HUES6 (cell line): Measurements from ENCODE around the gene GRIN2D.

ENCODE experiments used
- H3K27ac ChIP-seq: 2 replicates; pipeline ENCODE4 v1.7.0; 2013; ENCODE audit warnings: low read depth, mild to moderate bottlenecking, low read length, inconsistent platforms
- H3K27me3 ChIP-seq: 2 replicates; pipeline ENCODE4 v1.6.1; 2013; ENCODE audit warnings: low read length; ENCODE audit not compliant: control insufficient read depth, insufficient read depth
- H3K36me3 ChIP-seq: 2 replicates; pipeline ENCODE4 v1.6.1; 2013; ENCODE audit warnings: low read length; ENCODE audit not compliant: control insufficient read depth, insufficient read depth
- H3K4me1 ChIP-seq: 2 replicates; pipeline ENCODE4 v1.6.1; 2013; ENCODE audit warnings: low read length; ENCODE audit not compliant: control insufficient read depth, insufficient read depth
- H3K4me3 ChIP-seq: 2 replicates; pipeline ENCODE4 v1.5.1; 2013; ENCODE audit warnings: low read depth, low read length
- H3K9ac ChIP-seq: one replicate; pipeline ENCODE4 v1.6.1; 2013; ENCODE audit warnings: mild to moderate bottlenecking, low read length
- H3K9me3 ChIP-seq: 2 replicates; pipeline ENCODE4 v1.6.1; 2013; ENCODE audit warnings: low read depth, low read length; ENCODE audit not compliant: control insufficient read depth, insufficient read depth

GRIN2D gene

DNA sequence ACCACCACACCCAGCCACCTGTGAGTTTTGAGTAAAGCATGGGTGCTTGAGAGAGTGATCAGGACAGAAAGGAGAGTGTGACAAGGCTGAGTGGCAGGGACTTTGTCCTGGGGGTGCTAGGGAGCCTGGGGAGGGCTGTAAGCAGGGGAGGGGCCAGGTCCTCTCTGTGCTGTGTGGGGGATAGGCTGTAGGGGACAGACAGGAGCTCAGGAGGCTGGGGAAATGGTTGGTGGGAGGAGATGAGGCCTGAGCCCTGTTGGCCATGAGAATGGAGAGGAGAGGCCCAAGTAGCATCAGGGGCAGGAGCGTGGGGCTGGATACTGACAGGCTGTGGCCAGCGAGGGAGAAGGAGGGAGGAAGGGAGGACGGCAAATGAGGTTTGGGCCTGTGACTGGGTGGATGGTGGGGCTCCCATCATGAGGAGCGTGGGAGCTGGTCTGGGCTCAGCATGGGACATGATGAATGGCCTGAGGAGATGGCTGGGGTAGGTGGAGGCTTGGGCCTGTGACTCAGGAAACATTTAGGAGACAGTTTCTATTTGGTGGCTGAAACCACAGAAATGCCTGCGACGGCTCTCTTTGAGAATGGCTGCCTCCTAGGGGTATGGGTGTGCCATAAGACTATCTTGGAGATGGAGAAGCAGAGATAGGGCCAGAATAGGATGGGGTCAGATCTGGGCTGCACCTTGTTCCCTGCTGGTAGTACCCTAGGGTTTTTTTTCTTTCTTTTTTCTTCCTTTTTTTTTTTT, 25.0 kb downstream of the GRIN2D start:
- H3K4me3 ChIP-seq, result no peak overlapping the region
- H3K4me1 ChIP-seq, result peaks cover 19% of the 10 kb centered on the region
- no peak overlapping the region for H3K27ac ChIP-seq
- H3K36me3 ChIP-seq, result peaks cover 24% of the 10 kb centered on the region
- H3K27me3 ChIP-seq, result no peaks in the 10 kb centered on the region
- no peak overlapping the region for H3K9ac ChIP-seq
- H3K9me3 ChIP-seq, result no peaks in the 10 kb centered on the region

DNA sequence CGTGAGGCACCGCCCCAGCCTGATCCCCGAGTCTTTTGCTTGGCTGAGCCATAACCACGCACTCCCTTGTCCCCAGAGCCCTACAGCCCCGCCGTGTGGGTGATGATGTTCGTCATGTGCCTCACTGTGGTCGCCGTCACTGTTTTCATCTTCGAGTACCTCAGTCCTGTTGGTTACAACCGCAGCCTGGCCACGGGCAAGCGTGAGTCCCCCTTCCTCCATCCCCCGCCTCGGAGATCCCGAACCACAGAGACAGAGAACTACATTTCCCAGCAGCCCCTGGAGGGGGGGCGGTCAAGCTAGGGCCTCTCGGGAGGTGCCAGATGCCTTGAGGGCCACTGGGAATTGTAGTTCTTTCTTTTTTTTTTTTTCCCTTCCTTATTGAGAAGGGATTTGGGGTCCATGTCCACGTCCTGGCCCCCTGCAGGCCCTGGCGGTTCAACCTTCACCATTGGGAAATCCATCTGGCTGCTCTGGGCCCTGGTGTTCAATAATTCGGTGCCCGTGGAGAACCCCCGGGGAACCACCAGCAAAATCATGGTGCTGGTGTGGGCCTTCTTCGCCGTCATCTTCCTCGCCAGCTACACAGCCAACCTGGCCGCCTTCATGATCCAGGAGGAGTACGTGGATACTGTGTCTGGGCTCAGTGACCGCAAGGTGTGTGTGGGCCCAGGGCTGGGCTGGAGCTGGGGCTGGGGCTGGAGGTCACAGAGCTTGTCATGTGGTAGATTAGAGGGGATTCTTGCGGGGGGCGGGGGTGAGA, 25.9 kb downstream of the GRIN2D start:
- H3K9me3 ChIP-seq, result no peaks in the 10 kb centered on the region
- no peak overlapping the region for H3K9ac ChIP-seq
- peaks cover 11% of the 10 kb centered on the region for H3K4me1 ChIP-seq
- H3K27me3 ChIP-seq, result no peaks in the 10 kb centered on the region
- no peak overlapping the region for H3K27ac ChIP-seq
- H3K36me3 ChIP-seq, result peaks cover 27% of the 10 kb centered on the region
- H3K4me3 ChIP-seq, result no peak overlapping the region

DNA sequence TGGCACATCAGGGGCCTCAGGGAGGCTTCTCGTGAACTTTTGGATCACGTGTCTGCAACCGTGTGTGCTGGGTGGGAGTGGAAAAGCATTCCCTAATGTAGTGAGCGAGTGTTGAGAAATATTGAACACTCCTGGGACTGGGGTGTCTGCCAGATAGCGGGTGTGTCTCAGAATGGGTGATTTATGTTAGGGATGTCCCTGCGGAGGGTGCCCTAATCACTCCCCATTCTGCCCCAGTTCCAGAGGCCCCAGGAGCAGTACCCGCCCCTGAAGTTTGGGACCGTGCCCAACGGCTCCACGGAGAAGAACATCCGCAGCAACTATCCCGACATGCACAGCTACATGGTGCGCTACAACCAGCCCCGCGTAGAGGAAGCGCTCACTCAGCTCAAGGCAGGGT, 28.1 kb downstream of the GRIN2D start:
- Histone ChIP-seq H3K27ac (no peak overlapping the region), H3K4me3 (no peak overlapping the region), H3K9me3 (no peaks in the 10 kb centered on the region), H3K27me3 (no peaks in the 10 kb centered on the region), H3K4me1 (peaks cover 9% of the 10 kb centered on the region; the same call in 1 of the 2 replicates), H3K36me3 (peaks cover 22% of the 10 kb centered on the region), H3K9ac (no peak overlapping the region)

DNA sequence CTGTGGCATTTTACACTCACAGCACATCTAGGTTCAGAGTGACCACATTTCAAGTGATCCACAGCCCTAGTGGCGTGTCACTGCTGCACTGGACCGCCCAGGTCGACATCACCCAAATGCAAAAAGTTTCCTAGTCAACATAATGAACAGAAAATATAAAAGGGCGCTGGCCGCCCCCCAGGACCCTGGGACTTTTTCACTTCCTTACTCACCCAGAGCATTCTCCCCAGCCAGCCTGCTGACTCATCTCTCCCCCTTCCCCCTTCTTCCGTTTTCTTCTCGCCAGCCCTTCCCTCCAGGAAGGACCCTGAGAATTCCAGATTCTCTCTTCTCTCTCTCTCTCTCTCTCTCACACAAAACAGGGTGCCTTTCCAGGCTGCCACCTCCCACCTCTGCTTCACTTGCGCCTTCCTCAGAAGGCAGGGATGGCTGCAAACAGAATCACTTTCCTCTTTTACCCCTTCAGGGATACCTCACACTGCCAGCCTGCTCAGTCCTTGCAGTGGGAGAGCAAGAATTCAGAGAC, 31.3 kb downstream of the GRIN2D start:
- no peaks in the 10 kb centered on the region for H3K27me3 ChIP-seq
- no peaks in the 10 kb centered on the region for H3K9me3 ChIP-seq
- peak overlapping the region; percentile 72 for H3K9ac ChIP-seq
- peaks cover 6% of the 10 kb centered on the region; the same call in 1 of the 2 replicates for H3K4me1 ChIP-seq
- H3K27ac ChIP-seq, result peak overlapping the region; percentile 66; the same call in 1 of the 2 replicates
- no peak overlapping the region for H3K4me3 ChIP-seq
- peaks cover 26% of the 10 kb centered on the region for H3K36me3 ChIP-seq

DNA sequence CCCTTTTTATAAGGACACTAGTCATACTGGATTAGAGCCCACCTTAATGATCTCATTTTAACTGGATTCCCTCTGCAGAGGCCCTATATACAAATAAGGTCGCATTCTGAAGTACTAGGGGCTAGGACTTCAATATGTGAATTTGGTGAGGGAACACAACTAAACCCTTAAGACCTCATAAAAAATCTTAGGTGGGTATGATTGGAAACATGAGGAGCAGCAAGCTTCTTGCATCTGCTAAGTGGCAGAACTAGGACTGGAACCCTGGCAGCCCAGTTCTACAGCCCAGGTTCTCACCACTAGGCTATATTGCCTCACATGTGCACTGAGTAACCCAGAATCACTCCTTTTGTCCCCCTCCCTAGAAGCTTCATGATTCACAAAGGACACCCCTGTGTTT, 35.2 kb downstream of the GRIN2D start:
- peaks cover 24% of the 10 kb centered on the region for H3K36me3 ChIP-seq
- no peak overlapping the region for H3K4me3 ChIP-seq
- H3K9ac ChIP-seq, result no peak overlapping the region
- H3K27ac ChIP-seq, result no peak overlapping the region
- no peaks in the 10 kb centered on the region for H3K9me3 ChIP-seq
- no peaks in the 10 kb centered on the region for H3K27me3 ChIP-seq
- H3K4me1 ChIP-seq, result peaks cover 6% of the 10 kb centered on the region; the same call in 1 of the 2 replicates

DNA sequence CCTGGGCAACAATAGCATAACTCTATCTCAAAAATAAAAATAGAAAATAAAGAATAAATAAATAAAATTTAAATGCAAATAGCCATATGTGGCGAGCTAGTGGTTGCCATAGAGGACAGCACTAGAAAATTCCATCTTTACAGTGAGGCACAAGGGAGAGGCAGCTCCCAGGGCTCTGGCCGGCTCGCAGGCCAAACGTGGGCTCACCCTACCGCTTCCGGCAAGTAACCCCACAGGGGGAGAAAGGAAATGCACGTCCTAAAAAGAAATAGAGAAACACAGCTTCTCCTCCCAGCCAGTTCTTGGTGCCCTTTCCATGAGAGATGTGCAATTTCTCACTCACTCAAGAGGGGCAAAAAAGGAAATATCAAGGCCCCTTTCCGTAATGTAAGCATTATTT, 39.9 kb downstream of the GRIN2D start:
- Histone ChIP-seq H3K4me3 (no peak overlapping the region), H3K9me3 (no peaks in the 10 kb centered on the region), H3K27me3 (no peaks in the 10 kb centered on the region), H3K9ac (no peak overlapping the region), H3K36me3 (peaks cover 24% of the 10 kb centered on the region), H3K4me1 (0 out of 2 replicates have a peak, but pooled peaks cover 8% of the 10 kb centered on the region), H3K27ac (no peak overlapping the region)

DNA sequence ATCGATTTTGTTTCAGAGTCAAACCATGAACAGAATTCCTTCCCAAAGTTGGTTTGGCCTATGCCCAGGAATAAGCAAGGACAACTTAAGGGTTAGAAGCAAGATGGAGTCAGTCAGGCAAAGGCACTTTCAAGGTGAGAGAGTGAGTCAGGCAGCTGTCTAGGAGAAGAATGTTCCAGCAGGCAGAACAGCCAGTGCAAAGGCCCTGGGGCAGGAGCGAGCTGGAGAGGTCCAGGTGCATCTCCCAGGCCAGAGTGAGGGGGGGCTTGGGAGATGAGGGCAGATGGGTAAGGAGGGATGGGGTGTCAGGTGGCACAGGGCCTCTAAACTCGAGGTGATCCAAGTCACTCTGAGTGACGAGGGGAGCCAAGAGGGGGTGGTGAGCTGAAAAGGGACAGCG, 43.1 kb downstream of the GRIN2D start:
- Histone ChIP-seq H3K36me3 (peaks cover 17% of the 10 kb centered on the region), H3K4me1 (0 out of 2 replicates have a peak, but pooled peaks cover 8% of the 10 kb centered on the region), H3K27me3 (no peaks in the 10 kb centered on the region; the same call in 1 of the 2 replicates), H3K9ac (no peak overlapping the region), H3K4me3 (no peak overlapping the region), H3K9me3 (no peaks in the 10 kb centered on the region), H3K27ac (no peak overlapping the region)

DNA sequence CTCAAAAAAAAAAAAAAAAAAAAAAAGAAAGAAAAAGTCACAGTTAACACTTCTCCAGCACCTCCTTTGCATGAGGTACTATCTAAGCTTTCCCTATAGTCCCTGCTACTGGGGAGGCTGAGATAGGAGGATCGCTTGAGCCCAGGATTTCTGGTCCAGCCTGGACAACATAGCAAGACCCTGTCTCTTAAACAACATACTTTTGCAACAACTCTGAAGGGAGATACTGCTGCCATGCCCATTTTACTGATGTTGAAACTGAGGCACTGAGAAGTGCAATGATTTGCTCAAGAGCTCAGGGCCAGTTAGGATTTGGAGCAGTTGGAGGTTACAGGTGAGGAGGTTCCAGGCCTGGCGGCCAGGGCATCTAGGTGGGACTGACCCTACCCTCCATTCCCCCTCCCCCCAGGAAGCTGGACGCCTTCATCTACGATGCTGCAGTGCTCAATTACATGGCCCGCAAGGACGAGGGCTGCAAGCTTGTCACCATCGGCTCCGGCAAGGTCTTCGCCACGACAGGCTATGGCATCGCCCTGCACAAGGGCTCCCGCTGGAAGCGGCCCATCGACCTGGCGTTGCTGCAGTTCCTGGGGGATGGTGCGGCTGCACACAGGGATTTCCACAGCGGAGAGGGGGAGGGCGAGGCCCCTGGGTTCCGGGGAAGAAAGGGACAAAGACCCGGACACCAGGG, 48.0 kb downstream of the GRIN2D start:
- Histone ChIP-seq H3K36me3 (peaks cover 16% of the 10 kb centered on the region; the same call in 1 of the 2 replicates), H3K4me1 (peaks cover 15% of the 10 kb centered on the region), H3K27ac (no peak overlapping the region), H3K9ac (no peak overlapping the region), H3K9me3 (no peaks in the 10 kb centered on the region), H3K27me3 (peaks cover 19% of the 10 kb centered on the region; the same call in 1 of the 2 replicates), H3K4me3 (no peak overlapping the region)

DNA sequence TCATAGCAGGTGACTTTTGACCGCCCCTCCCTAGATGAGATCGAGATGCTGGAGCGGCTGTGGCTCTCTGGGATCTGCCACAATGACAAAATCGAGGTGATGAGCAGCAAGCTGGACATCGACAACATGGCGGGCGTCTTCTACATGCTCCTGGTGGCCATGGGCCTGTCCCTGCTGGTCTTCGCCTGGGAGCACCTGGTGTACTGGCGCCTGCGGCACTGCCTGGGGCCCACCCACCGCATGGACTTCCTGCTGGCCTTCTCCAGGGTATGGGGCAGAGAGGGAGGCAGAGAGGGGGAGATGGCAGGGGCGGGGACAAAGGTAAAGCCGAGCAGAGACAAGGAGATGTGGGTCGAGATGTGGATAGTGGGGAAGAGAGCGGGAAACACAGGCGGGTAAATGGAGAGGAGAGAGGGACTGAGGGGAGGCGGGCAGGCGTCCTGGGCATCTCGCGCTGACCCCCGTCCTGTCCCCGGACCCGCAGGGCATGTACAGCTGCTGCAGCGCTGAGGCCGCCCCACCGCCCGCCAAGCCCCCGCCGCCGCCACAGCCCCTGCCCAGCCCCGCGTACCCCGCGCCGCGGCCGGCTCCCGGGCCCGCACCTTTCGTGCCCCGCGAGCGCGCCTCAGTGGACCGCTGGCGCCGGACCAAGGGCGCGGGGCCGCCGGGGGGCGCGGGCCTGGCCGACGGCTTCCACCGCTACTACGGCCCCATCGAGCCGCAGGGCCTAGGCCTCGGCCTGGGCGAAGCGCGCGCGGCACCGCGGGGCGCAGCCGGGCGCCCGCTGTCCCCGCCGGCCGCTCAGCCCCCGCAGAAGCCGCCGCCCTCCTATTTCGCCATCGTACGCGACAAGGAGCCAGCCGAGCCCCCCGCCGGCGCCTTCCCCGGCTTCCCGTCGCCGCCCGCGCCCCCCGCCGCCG, 48.9 kb downstream of the GRIN2D start:
- Histone ChIP-seq H3K4me1 (peaks cover 13% of the 10 kb centered on the region), H3K27ac (no peak overlapping the region), H3K36me3 (peaks cover 21% of the 10 kb centered on the region), H3K4me3 (no peak overlapping the region; the same call in 1 of the 2 replicates), H3K9ac (no peak overlapping the region), H3K27me3 (peaks cover 19% of the 10 kb centered on the region; the same call in 1 of the 2 replicates), H3K9me3 (no peaks in the 10 kb centered on the region)

DNA sequence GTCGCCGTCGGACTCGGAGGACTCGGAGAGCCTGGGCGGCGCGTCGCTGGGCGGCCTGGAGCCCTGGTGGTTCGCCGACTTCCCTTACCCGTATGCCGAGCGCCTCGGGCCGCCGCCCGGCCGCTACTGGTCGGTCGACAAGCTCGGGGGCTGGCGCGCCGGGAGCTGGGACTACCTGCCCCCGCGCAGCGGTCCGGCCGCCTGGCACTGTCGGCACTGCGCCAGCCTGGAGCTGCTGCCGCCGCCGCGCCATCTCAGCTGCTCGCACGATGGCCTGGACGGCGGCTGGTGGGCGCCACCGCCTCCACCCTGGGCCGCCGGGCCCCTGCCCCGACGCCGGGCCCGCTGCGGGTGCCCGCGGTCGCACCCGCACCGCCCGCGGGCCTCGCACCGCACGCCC, 49.8 kb downstream of the GRIN2D start:
- Histone ChIP-seq H3K4me3 (peak overlapping the region; percentile 35; the same call in 1 of the 2 replicates), H3K9me3 (no peaks in the 10 kb centered on the region), H3K27me3 (peaks cover 19% of the 10 kb centered on the region; the same call in 1 of the 2 replicates), H3K4me1 (peaks cover 7% of the 10 kb centered on the region), H3K27ac (no peak overlapping the region), H3K9ac (no peak overlapping the region), H3K36me3 (peaks cover 27% of the 10 kb centered on the region)
